GM12874 (cell line): ENCODE results near the gene FSCN2.
A peak's percentile ranks its signal among the peaks of the same experiment; 100 is the strongest.

Experiments used
- CTCF ChIP-seq: IDR thresholded peaks from 2 replicates; pipeline ENCODE4 v1.5.1; 2011; ENCODE audit warnings: low read depth, mild to moderate bottlenecking, control low read depth, low read length, moderate library complexity; ENCODE audit not compliant: insufficient read depth

Gene FSCN2

GRCh38 chr17:81550830-81551457, 22.8 kb downstream of the FSCN2 start:
- no peak for TF ChIP-seq CTCF

- no peak for TF ChIP-seq CTCF
These were observed 23.5 kb downstream of the FSCN2 start for GRCh38 chr17:81551458-81552243.

GRCh38 chr17:81552244-81553017, 24.3 kb downstream of the FSCN2 start, which contains the start of gene FAAP100:
Gene FAAP100 (minus strand): TSS chr17:81552353. CDS start chr17:81552330, 23 bp downstream.
- no peak for TF ChIP-seq CTCF

GRCh38 chr17:81553018-81553615, 24.9 kb downstream of the FSCN2 start:
- peak; percentile 15; the same call in 1 of the 2 replicates for TF ChIP-seq CTCF

GRCh38 chr17:81553616-81554181, 25.5 kb downstream of the FSCN2 start:
- TF ChIP-seq CTCF, result no peak

- TF ChIP-seq CTCF, result no peak
These were observed 28.1 kb downstream of the FSCN2 start for GRCh38 chr17:81556175-81556691.

GRCh38 chr17:81556863-81557262, 28.7 kb downstream of the FSCN2 start:
- no peak for TF ChIP-seq CTCF
